Spleen (tissue), 11 donors: ENCODE data around the gene MYO18A. TPM values are rescaled to one million over a fixed set of nuclear protein-coding genes. Genes with fewer than 3 reads are reported as not detected.
A peak's percentile ranks its signal among the peaks of the same experiment; 100 is the strongest.

ENCODE experiments used
- DNase-seq: peaks from one replicate; pipeline ENCODE4 v3.0.0-alpha.2; 2020
- H3K27ac ChIP-seq, 8 donors: fragments of 200-600 bp; sonication (generic) in 7 of 8; 1 replicate in 4 of 8; 2 replicates in 4 of 8; pipeline versions ENCODE4 v1.5.0 to v1.8.0; 2016 to 2021; ENCODE audit warnings: inconsistent platforms in 4 of 8, mild to moderate bottlenecking in 4 of 8, moderate library complexity in 1 of 8
- H3K27me3 ChIP-seq, 7 donors: fragments of 200-600 bp; sonication (generic) in 6 of 7; replicated peaks in 1 of 7; 1 replicate in 4 of 7; 2 replicates in 3 of 7; pipeline versions ENCODE4 v1.5.0 to v1.8.0; 2016 to 2021; ENCODE audit warnings: inconsistent platforms in 3 of 7, mild to moderate bottlenecking in 1 of 7
- H3K36me3 ChIP-seq, 6 donors: fragments of 200-600 bp; sonication (generic) in 5 of 6; 1 replicate in 4 of 6; 2 replicates in 2 of 6; pipeline versions ENCODE4 v1.5.0 to v1.8.0; 2016 to 2021; ENCODE audit warnings: inconsistent platforms in 2 of 6
- H3K4me1 ChIP-seq, 6 donors: fragments of 200-600 bp; sonication (generic) in 5 of 6; 1 replicate in 3 of 6; 2 replicates in 3 of 6; pipeline versions ENCODE4 v1.5.0 to v1.8.0; 2016 to 2021; ENCODE audit warnings: inconsistent platforms in 3 of 6
- H3K4me3 ChIP-seq, 8 donors: fragments of 200-600 bp; sonication (generic) in 7 of 8; 1 replicate in 4 of 8; 2 replicates in 4 of 8; pipeline versions ENCODE4 v1.5.0 to v1.8.0; 2016 to 2021; ENCODE audit warnings: inconsistent platforms in 4 of 8, mild to moderate bottlenecking in 4 of 8, moderate library complexity in 2 of 8
- H3K9me3 ChIP-seq, 8 donors: fragments of 200-600 bp; sonication (generic) in 7 of 8; 1 replicate in 4 of 8; 2 replicates in 4 of 8; pipeline versions ENCODE4 v1.5.0 to v1.8.0; 2016 to 2021; ENCODE audit warnings: inconsistent platforms in 4 of 8
- POLR2A ChIP-seq, 3 donors: fragments of 450-650 bp; IDR thresholded peaks; one replicate each; pipeline ENCODE4 v1.5.1; 2017; ENCODE audit warnings: antibody characterized with exemption in 3 of 3, mild to moderate bottlenecking in 1 of 3
- POLR2AphosphoS5 ChIP-seq, 3 donors: sonication (generic); formaldehyde crosslinking; IDR thresholded peaks; one replicate each; pipeline ENCODE4 v1.5.1; 2017; ENCODE audit warnings: antibody characterized with exemption in 3 of 3
- WGBS, 5 donors: extraction: QIAGEN DNeasy Blood & Tissue Kit in 3 of 5; methylation state at CpG; one replicate each; pipeline versions ENCODE4 v1.1.5 to v1.1.7; 2013 to 2018; 5-methylcytosine and 5-hydroxymethylcytosine counted together
- intact Hi-C: fragments of 100-400 bp; cut with DNase I; formaldehyde crosslinking; loops from one replicate; pipeline ENCODE4 v1.15.0; 2023; ENCODE audit warnings: low total_unique reads
- polyA plus RNA-seq, 3 donors: library from polyadenylated mRNA; stranded (reverse); fragments of 200-250 nt; gene quantifications; one replicate each; pipeline ENCODE4 v1.2.1, GENCODE V29; 2013
- total RNA-seq, 7 donors: library from RNA; depleted of rRNA in 3 of 7; stranded (reverse); fragments of >200 nt in 3 of 7; fragmentation: NEBNext Ultra II Directional in 4 of 7; extraction: Animal tissue kit (Norgen Biotek cat#: 25700) in 4 of 7; gene quantifications; one replicate each; pipeline versions ENCODE4 v1.1.0 to v1.2.1, GENCODE V29; 2016 to 2021
- TF ChIP-seq, protein P1 (sequence below), 11 experiments: fragments of 200-600 bp in 7 of 11; fragments of 450-650 bp in 4 of 11; sonication (generic) in 4 of 11; IDR thresholded peaks in 8 of 11; conservative IDR thresholded peaks in 3 of 11; 1 replicate in 7 of 11; 2 replicates in 4 of 11; pipeline versions ENCODE4 v1.4.0 to v1.8.0; 2016 to 2021; ENCODE audit warnings: antibody characterized with exemption in 11 of 11, inconsistent platforms in 4 of 11, mild to moderate bottlenecking in 1 of 11
- donor health status: healthy with polysubstance abuse.
- donor health status: DM: no; HTN: no; CAD: no; lungs with moderate emphysema.
- donor health status: DM: no; HTN: no; CAD: no.
- donor health status: Bipolar disorder and iron deficiency.
- donor health status: healthy.
- donor health status: DM: no; HTN: no; CAD: no.
- donor health status: DM: yes; HTN: yes; CAD: no.

The MYO18A gene
- total and polyA plus RNA-seq, 10 donors, result 24.2 to 114 (median 68.0) TPM

GRCh38 chr17:29060475-29060874, 119.7 kb downstream of the MYO18A start:
- Histone ChIP-seq H3K27ac (peak overlapping the region in 4 of 8 donors; percentile 5 to 39 (median 26)), H3K4me3 (no peak overlapping the region), H3K36me3 (no peaks in the 10 kb centered on the region), H3K9me3 (no peaks in the 10 kb centered on the region), H3K27me3 (no peaks in the 10 kb centered on the region), H3K4me1 (peaks cover 0 to 6% (median 0%) of the 10 kb centered on the region in 6 donors)
- intact Hi-C loops, result no loop called here
- TF ChIP-seq, protein P1, sequence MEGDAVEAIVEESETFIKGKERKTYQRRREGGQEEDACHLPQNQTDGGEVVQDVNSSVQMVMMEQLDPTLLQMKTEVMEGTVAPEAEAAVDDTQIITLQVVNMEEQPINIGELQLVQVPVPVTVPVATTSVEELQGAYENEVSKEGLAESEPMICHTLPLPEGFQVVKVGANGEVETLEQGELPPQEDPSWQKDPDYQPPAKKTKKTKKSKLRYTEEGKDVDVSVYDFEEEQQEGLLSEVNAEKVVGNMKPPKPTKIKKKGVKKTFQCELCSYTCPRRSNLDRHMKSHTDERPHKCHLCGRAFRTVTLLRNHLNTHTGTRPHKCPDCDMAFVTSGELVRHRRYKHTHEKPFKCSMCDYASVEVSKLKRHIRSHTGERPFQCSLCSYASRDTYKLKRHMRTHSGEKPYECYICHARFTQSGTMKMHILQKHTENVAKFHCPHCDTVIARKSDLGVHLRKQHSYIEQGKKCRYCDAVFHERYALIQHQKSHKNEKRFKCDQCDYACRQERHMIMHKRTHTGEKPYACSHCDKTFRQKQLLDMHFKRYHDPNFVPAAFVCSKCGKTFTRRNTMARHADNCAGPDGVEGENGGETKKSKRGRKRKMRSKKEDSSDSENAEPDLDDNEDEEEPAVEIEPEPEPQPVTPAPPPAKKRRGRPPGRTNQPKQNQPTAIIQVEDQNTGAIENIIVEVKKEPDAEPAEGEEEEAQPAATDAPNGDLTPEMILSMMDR (IDR thresholded peaks at IDR 0.05 in 8 of 11, conservative IDR thresholded peaks at IDR 0.05 in 3 of 11), result no peak
- TF ChIP-seq POLR2AphosphoS5 (IDR thresholded peaks at IDR 0.05) (no peak), POLR2A (IDR thresholded peaks at IDR 0.05) (no peak)
- WGBS, 5 donors, result 52 to 65% (median 57%) methylated on average over 6 of the region's 6 CpGs
- DNase-seq, result no peak

- Histone ChIP-seq H3K4me1 (peaks cover 0 to 6% (median 0%) of the 10 kb centered on the region in 6 donors), H3K4me3 (no peak overlapping the region), H3K36me3 (no peaks in the 10 kb centered on the region), H3K9me3 (no peaks in the 10 kb centered on the region), H3K27me3 (no peaks in the 10 kb centered on the region), H3K27ac (no peak overlapping the region)
- WGBS, 5 donors, result 72 to 91% (median 85%) methylated on average over 2 of the region's 2 CpGs
- intact Hi-C loops, result no loop called here
- DNase-seq, result no peak
- TF ChIP-seq POLR2A (IDR thresholded peaks at IDR 0.05), result no peak
- TF ChIP-seq POLR2AphosphoS5 (IDR thresholded peaks at IDR 0.05), result no peak
- TF ChIP-seq, protein P1 (IDR thresholded peaks at IDR 0.05 in 8 of 11, conservative IDR thresholded peaks at IDR 0.05 in 3 of 11), result no peak
Observed at GRCh38 chr17:29059281-29059680, 120.9 kb downstream of the MYO18A start.

DNA sequence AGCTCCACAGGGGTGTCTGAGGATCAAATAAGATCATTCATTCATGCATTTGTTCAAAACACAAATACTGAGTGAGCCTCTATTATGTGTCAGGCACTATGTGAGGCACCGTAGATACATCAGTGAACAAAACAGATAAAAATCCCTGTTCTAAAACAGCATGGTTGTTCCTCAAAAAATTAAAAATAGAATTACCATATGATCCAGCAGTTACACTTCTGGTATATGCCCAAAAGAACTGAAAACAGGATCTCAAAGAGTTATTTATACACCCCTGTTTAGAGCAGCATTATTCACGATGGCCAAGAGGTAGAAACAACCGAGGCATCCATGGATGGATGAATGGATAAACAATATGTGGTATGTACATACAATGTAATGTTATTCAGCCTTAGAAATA, 121.8 kb downstream of the MYO18A start:
- DNase-seq, result no peak
- Histone ChIP-seq H3K4me3 (no peak overlapping the region), H3K4me1 (peaks cover 0 to 6% (median 0%) of the 10 kb centered on the region in 6 donors), H3K9me3 (no peaks in the 10 kb centered on the region), H3K27ac (no peak overlapping the region), H3K27me3 (no peaks in the 10 kb centered on the region), H3K36me3 (no peaks in the 10 kb centered on the region)
- 79 to 94% (median 86%) methylated on average over 3 of the region's 3 CpGs for WGBS, 5 donors
- TF ChIP-seq POLR2AphosphoS5 (IDR thresholded peaks at IDR 0.05) (no peak), POLR2A (IDR thresholded peaks at IDR 0.05) (no peak)
- TF ChIP-seq, protein P1 (IDR thresholded peaks at IDR 0.05 in 8 of 11, conservative IDR thresholded peaks at IDR 0.05 in 3 of 11), result no peak
- intact Hi-C loops, result no loop called here

DNA sequence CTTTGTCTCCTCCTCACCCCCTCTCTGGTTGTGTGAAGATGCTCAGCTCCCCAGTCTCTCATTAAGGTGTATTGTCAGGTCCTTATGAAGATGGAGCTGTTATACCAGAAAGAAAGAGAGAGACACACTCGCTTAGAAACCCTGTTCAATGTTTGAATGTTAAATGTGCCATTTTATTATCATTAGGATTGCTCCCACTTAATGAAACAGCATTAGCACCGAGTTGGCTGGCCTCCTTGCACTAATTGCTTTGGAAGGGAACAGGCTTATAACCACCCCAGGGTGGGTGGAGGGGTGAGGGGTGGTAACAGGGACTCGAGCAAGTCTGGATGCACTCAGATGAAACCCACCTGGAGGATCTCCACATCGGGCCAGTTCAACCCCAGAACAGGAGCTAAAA, 122.8 kb downstream of the MYO18A start:
- no peak for DNase-seq
- no peaks in the 10 kb centered on the region for H3K9me3 ChIP-seq
- H3K27ac ChIP-seq, result no peak overlapping the region
- intact Hi-C loops, result no loop called here
- no peaks in the 10 kb centered on the region for H3K36me3 ChIP-seq
- 64 to 84% (median 67%) methylated on average over 4 of the region's 4 CpGs for WGBS, 5 donors
- TF ChIP-seq POLR2A (IDR thresholded peaks at IDR 0.05) (no peak), POLR2AphosphoS5 (IDR thresholded peaks at IDR 0.05) (no peak)
- TF ChIP-seq, protein P1 (IDR thresholded peaks at IDR 0.05 in 8 of 11, conservative IDR thresholded peaks at IDR 0.05 in 3 of 11), result no peak
- H3K4me1 ChIP-seq, result peaks cover 0 to 6% (median 0%) of the 10 kb centered on the region in 6 donors
- no peak overlapping the region for H3K4me3 ChIP-seq
- H3K27me3 ChIP-seq, result no peaks in the 10 kb centered on the region
